Mesendoderm (in vitro differentiated cells): ENCODE results near the gene BMPR1B.

ENCODE experiments used
- DNase-seq: peaks from one replicate; pipeline ENCODE4 v3.0.0; 2013
- H2AK5ac ChIP-seq: 2 replicates; pipeline ENCODE4 v1.6.1; 2013; ENCODE audit warnings: low read length, inconsistent platforms
- H2BK120ac ChIP-seq: 2 replicates; pipeline ENCODE4 v1.6.1; 2013; ENCODE audit warnings: low read depth, mild to moderate bottlenecking, low read length, moderate library complexity, mixed read lengths
- H2BK15ac ChIP-seq: replicated peaks from 2 replicates; pipeline ENCODE4 v1.6.1; 2013; ENCODE audit warnings: low read depth, mild to moderate bottlenecking, moderate library complexity
- H2BK5ac ChIP-seq: 2 replicates; pipeline ENCODE4 v1.6.1; 2013; ENCODE audit warnings: low read length, inconsistent platforms
- H3K18ac ChIP-seq: 2 replicates; pipeline ENCODE4 v1.6.1; 2013; ENCODE audit warnings: mild to moderate bottlenecking, low read length, mixed read lengths
- H3K23ac ChIP-seq: one replicate; pipeline ENCODE4 v1.6.1; 2013; ENCODE audit warnings: low read length
- H3K27ac ChIP-seq: 2 replicates; pipeline ENCODE4 v1.5.1; 2013; ENCODE audit warnings: low read depth, mild to moderate bottlenecking, inconsistent platforms, low read length, moderate library complexity
- H3K27me3 ChIP-seq: 2 replicates; pipeline ENCODE4 v1.6.1; 2013; ENCODE audit warnings: low read length, control low read depth, mild to moderate bottlenecking, inconsistent platforms; ENCODE audit not compliant: insufficient read depth, poor library complexity
- H3K36me3 ChIP-seq: 2 replicates; pipeline ENCODE4 v1.6.1; 2013; ENCODE audit warnings: low read length, inconsistent platforms; ENCODE audit not compliant: control insufficient read depth, insufficient read depth
- H3K4ac ChIP-seq: one replicate; pipeline ENCODE4 v1.6.1; 2013; ENCODE audit warnings: low read depth, mild to moderate bottlenecking, low read length, moderate library complexity
- H3K4me1 ChIP-seq: 2 replicates; pipeline ENCODE4 v1.6.1; 2013; ENCODE audit warnings: low read depth, low read length, inconsistent platforms; ENCODE audit not compliant: control insufficient read depth
- H3K4me2 ChIP-seq: 2 replicates; pipeline ENCODE4 v1.6.1; 2013; ENCODE audit warnings: low read length
- H3K4me3 ChIP-seq: 2 replicates; pipeline ENCODE4 v1.5.1; 2013; ENCODE audit warnings: mild to moderate bottlenecking, low read length
- H3K56ac ChIP-seq: one replicate; pipeline ENCODE4 v1.6.1; 2013; ENCODE audit warnings: low read length
- H3K79me1 ChIP-seq: 2 replicates; pipeline ENCODE4 v1.6.1; 2013; ENCODE audit warnings: low read length, inconsistent platforms
- H3K79me2 ChIP-seq: 2 replicates; pipeline ENCODE4 v1.6.1; 2013; ENCODE audit warnings: mild to moderate bottlenecking, low read length; ENCODE audit not compliant: control insufficient read depth, insufficient read depth
- H3K9ac ChIP-seq: 2 replicates; pipeline ENCODE4 v1.6.1; 2013; ENCODE audit warnings: low read length, inconsistent platforms
- H4K5ac ChIP-seq: one replicate; pipeline ENCODE4 v1.6.1; 2013; ENCODE audit warnings: low read length
- H4K8ac ChIP-seq: one replicate; pipeline ENCODE4 v1.6.1; 2013; ENCODE audit warnings: low read depth, mild to moderate bottlenecking, control low read depth, low read length, moderate library complexity
- WGBS: extraction: QIAGEN DNeasy Blood & Tissue Kit; methylation state at CpG from one replicate; pipeline ENCODE4 v1.1.7; 2013; ENCODE audit warnings: low lambda C conversion rate, missing lambda C conversion rate; ENCODE audit not compliant: insufficient coverage; ENCODE audit errors: extremely low coverage; 5-methylcytosine and 5-hydroxymethylcytosine counted together

BMPR1B gene

GRCh38 chr4:94732358-94732698 is 25.4 kb upstream of the BMPR1B start:
- H3K4me1 ChIP-seq: no peaks in the 10 kb centered on the region
- DNase-seq: no peak
- no peak overlapping the region for H3K4me2 ChIP-seq
- no peaks in the 10 kb centered on the region for H3K27me3 ChIP-seq
- H3K9ac ChIP-seq: no peak overlapping the region
- no peaks in the 10 kb centered on the region for H3K36me3 ChIP-seq
- no peak overlapping the region for H3K56ac ChIP-seq
- no peak overlapping the region for H3K23ac ChIP-seq
- H3K4ac ChIP-seq: no peak overlapping the region
- no peak overlapping the region for H3K4me3 ChIP-seq
- no peak overlapping the region for H4K8ac ChIP-seq
- H4K5ac ChIP-seq: no peak overlapping the region
- no peak overlapping the region for H2BK15ac ChIP-seq
- H2BK120ac ChIP-seq: no peak overlapping the region
- H3K27ac ChIP-seq: no peak overlapping the region
- H3K18ac ChIP-seq: no peak overlapping the region
- no peaks in the 10 kb centered on the region for H3K79me1 ChIP-seq
- no peak overlapping the region for H2BK5ac ChIP-seq
- no peaks in the 10 kb centered on the region for H3K79me2 ChIP-seq
- no peak overlapping the region for H2AK5ac ChIP-seq

- DNase-seq: no peak
- Histone ChIP-seq H2BK5ac (no peak overlapping the region), H3K27me3 (no peaks in the 10 kb centered on the region), H2BK15ac (no peak overlapping the region), H3K79me2 (no peaks in the 10 kb centered on the region), H3K4me2 (no peak overlapping the region), H3K4me1 (no peaks in the 10 kb centered on the region), H3K4me3 (no peak overlapping the region), H4K8ac (no peak overlapping the region), H3K4ac (no peak overlapping the region), H3K23ac (no peak overlapping the region), H3K9ac (no peak overlapping the region), H3K79me1 (no peaks in the 10 kb centered on the region), H3K18ac (no peak overlapping the region), H2BK120ac (no peak overlapping the region), H4K5ac (no peak overlapping the region), H3K56ac (no peak overlapping the region), H3K36me3 (no peaks in the 10 kb centered on the region), H3K27ac (no peak overlapping the region), H2AK5ac (no peak overlapping the region)
- no CpG with 5 or more reads among the region's 6 CpGs for WGBS
Measured at GRCh38 chr4:94739741-94740140, 18.0 kb upstream of the BMPR1B start.

GRCh38 chr4:94741304-94741703 is 16.5 kb upstream of the BMPR1B start:
- Histone ChIP-seq H3K18ac (no peak overlapping the region), H2BK15ac (no peak overlapping the region), H3K79me1 (no peaks in the 10 kb centered on the region), H2BK5ac (no peak overlapping the region), H3K56ac (no peak overlapping the region), H3K4me1 (no peaks in the 10 kb centered on the region), H3K27ac (no peak overlapping the region), H3K23ac (no peak overlapping the region), H3K4me3 (no peak overlapping the region), H3K79me2 (no peaks in the 10 kb centered on the region), H3K9ac (no peak overlapping the region), H2AK5ac (no peak overlapping the region), H3K36me3 (no peaks in the 10 kb centered on the region), H3K27me3 (no peaks in the 10 kb centered on the region), H2BK120ac (no peak overlapping the region), H4K5ac (no peak overlapping the region), H4K8ac (no peak overlapping the region), H3K4me2 (no peak overlapping the region), H3K4ac (no peak overlapping the region)
- no peak for DNase-seq
- WGBS: no CpG with 5 or more reads among the region's 1 CpG

GRCh38 chr4:94743838-94744237 is 13.9 kb upstream of the BMPR1B start:
- Histone ChIP-seq H3K4me1 (no peaks in the 10 kb centered on the region), H3K18ac (no peak overlapping the region), H4K5ac (no peak overlapping the region), H2BK120ac (no peak overlapping the region), H3K4me2 (no peak overlapping the region), H3K56ac (no peak overlapping the region), H3K23ac (no peak overlapping the region), H2BK5ac (no peak overlapping the region), H3K79me1 (no peaks in the 10 kb centered on the region), H3K79me2 (no peaks in the 10 kb centered on the region), H4K8ac (no peak overlapping the region), H3K27ac (no peak overlapping the region), H2AK5ac (no peak overlapping the region), H3K4me3 (no peak overlapping the region), H3K9ac (no peak overlapping the region), H3K36me3 (no peaks in the 10 kb centered on the region), H3K27me3 (no peaks in the 10 kb centered on the region), H3K4ac (no peak overlapping the region), H2BK15ac (no peak overlapping the region)
- WGBS: no CpG with 5 or more reads among the region's 3 CpGs
- DNase-seq: no peak

- Histone ChIP-seq H3K27ac (no peak overlapping the region), H3K79me1 (no peaks in the 10 kb centered on the region)
Measured at GRCh38 chr4:94744850-94745249, 12.9 kb upstream of the BMPR1B start.

GRCh38 chr4:94746746-94747145 is 11.0 kb upstream of the BMPR1B start:
- Histone ChIP-seq H3K27me3 (no peaks in the 10 kb centered on the region), H3K4me3 (no peak overlapping the region), H2BK120ac (no peak overlapping the region), H3K23ac (no peak overlapping the region), H4K8ac (no peak overlapping the region), H4K5ac (no peak overlapping the region), H3K9ac (no peak overlapping the region), H3K4me2 (no peak overlapping the region), H3K56ac (no peak overlapping the region), H3K79me1 (no peaks in the 10 kb centered on the region), H3K36me3 (no peaks in the 10 kb centered on the region), H3K4me1 (no peaks in the 10 kb centered on the region), H3K79me2 (no peaks in the 10 kb centered on the region), H2BK15ac (no peak overlapping the region), H3K27ac (no peak overlapping the region), H2AK5ac (no peak overlapping the region), H2BK5ac (no peak overlapping the region), H3K18ac (no peak overlapping the region), H3K4ac (no peak overlapping the region)
- DNase-seq: peak; percentile 12
- no CpG with 5 or more reads among the region's 3 CpGs for WGBS

More at GRCh38 chr4:94744850-94745249, 12.9 kb upstream of the BMPR1B start:
- Histone ChIP-seq H2BK5ac (no peak overlapping the region), H3K4me3 (no peak overlapping the region), H3K56ac (no peak overlapping the region), H4K8ac (no peak overlapping the region), H2BK120ac (no peak overlapping the region), H3K4ac (no peak overlapping the region), H3K27me3 (no peaks in the 10 kb centered on the region), H3K23ac (no peak overlapping the region), H3K18ac (no peak overlapping the region), H3K4me1 (no peaks in the 10 kb centered on the region), H4K5ac (no peak overlapping the region), H3K9ac (no peak overlapping the region), H3K4me2 (no peak overlapping the region), H3K36me3 (no peaks in the 10 kb centered on the region), H3K79me2 (no peaks in the 10 kb centered on the region), H2AK5ac (no peak overlapping the region), H2BK15ac (no peak overlapping the region)
- no CpG with 5 or more reads among the region's 1 CpG for whole genome bisulfite sequencing
- DNase-seq: no peak
